ENCODE data around the gene ARID5B. TPM values are rescaled to one million over a fixed set of nuclear protein-coding genes. Genes with fewer than 3 reads are reported as not detected.

The ARID5B gene
- total RNA-seq, 1 donor from 2014 or later = 0.62 TPM

GRCh38 chr10:62047228-62047892 lies 145.9 kb downstream of the ARID5B start:
- H3K36me3 Mint-ChIP-seq (ENCODE audit: low read depth, unreplicated experiment) = no peaks in the 10 kb centered on the region
- no peaks in the 10 kb centered on the region for H3K27me3 Mint-ChIP-seq (ENCODE audit: unreplicated experiment)
- no peaks in the 10 kb centered on the region for H3K9me3 Mint-ChIP-seq (ENCODE audit: unreplicated experiment)
- DNase-seq (ENCODE audit: low spot score) = no peak
- no peak overlapping the region for H3K27ac Mint-ChIP-seq (ENCODE audit: unreplicated experiment)
- peaks cover 20% of the 10 kb centered on the region for H3K4me1 Mint-ChIP-seq (ENCODE audit: unreplicated experiment)
- TF ChIP-seq, protein P1, sequence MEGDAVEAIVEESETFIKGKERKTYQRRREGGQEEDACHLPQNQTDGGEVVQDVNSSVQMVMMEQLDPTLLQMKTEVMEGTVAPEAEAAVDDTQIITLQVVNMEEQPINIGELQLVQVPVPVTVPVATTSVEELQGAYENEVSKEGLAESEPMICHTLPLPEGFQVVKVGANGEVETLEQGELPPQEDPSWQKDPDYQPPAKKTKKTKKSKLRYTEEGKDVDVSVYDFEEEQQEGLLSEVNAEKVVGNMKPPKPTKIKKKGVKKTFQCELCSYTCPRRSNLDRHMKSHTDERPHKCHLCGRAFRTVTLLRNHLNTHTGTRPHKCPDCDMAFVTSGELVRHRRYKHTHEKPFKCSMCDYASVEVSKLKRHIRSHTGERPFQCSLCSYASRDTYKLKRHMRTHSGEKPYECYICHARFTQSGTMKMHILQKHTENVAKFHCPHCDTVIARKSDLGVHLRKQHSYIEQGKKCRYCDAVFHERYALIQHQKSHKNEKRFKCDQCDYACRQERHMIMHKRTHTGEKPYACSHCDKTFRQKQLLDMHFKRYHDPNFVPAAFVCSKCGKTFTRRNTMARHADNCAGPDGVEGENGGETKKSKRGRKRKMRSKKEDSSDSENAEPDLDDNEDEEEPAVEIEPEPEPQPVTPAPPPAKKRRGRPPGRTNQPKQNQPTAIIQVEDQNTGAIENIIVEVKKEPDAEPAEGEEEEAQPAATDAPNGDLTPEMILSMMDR (IDR thresholded peaks at IDR 0.05; ENCODE audit: unreplicated experiment) = no peak
- H3K4me3 Mint-ChIP-seq (ENCODE audit: unreplicated experiment) = no peak overlapping the region

- H3K27me3 Mint-ChIP-seq (ENCODE audit: unreplicated experiment) = no peaks in the 10 kb centered on the region
- peaks cover 20% of the 10 kb centered on the region for H3K4me1 Mint-ChIP-seq (ENCODE audit: unreplicated experiment)
- TF ChIP-seq, protein P1 (IDR thresholded peaks at IDR 0.05; ENCODE audit: unreplicated experiment) = no peak
- H3K9me3 Mint-ChIP-seq (ENCODE audit: unreplicated experiment) = no peaks in the 10 kb centered on the region
- no peak overlapping the region for H3K27ac Mint-ChIP-seq (ENCODE audit: unreplicated experiment)
- no peak for DNase-seq (ENCODE audit: low spot score)
- H3K4me3 Mint-ChIP-seq (ENCODE audit: unreplicated experiment) = no peak overlapping the region
- no peaks in the 10 kb centered on the region for H3K36me3 Mint-ChIP-seq (ENCODE audit: low read depth, unreplicated experiment)
Observed at GRCh38 chr10:62047960-62048383, 146.5 kb downstream of the ARID5B start.

DNA sequence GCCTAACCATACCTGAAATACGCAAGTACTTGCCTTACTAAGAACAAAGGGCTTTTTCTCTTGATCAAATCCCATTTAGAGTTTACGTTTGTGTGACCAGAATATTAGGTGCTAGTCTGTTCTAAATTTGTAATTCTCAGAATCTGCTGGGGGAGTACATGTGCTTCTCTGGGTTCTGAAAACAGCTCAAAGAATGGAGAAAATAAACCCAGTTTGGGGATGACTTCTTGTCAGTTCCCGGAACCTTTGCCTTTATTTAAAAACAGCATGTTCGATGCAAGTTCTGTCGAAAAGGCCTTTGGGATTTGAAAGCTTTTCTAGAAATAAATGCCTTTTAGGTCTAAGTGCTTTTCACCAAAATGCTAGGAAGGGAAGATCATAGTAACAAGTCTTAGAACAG lies 147.0 kb downstream of the ARID5B start:
- peaks cover 20% of the 10 kb centered on the region for H3K4me1 Mint-ChIP-seq (ENCODE audit: unreplicated experiment)
- no peak for DNase-seq (ENCODE audit: low spot score)
- no peak overlapping the region for H3K4me3 Mint-ChIP-seq (ENCODE audit: unreplicated experiment)
- H3K27ac Mint-ChIP-seq (ENCODE audit: unreplicated experiment) = no peak overlapping the region
- TF ChIP-seq, protein P1 (IDR thresholded peaks at IDR 0.05; ENCODE audit: unreplicated experiment) = no peak
- H3K9me3 Mint-ChIP-seq (ENCODE audit: unreplicated experiment) = no peaks in the 10 kb centered on the region
- no peaks in the 10 kb centered on the region for H3K36me3 Mint-ChIP-seq (ENCODE audit: low read depth, unreplicated experiment)
- H3K27me3 Mint-ChIP-seq (ENCODE audit: unreplicated experiment) = no peaks in the 10 kb centered on the region

DNA sequence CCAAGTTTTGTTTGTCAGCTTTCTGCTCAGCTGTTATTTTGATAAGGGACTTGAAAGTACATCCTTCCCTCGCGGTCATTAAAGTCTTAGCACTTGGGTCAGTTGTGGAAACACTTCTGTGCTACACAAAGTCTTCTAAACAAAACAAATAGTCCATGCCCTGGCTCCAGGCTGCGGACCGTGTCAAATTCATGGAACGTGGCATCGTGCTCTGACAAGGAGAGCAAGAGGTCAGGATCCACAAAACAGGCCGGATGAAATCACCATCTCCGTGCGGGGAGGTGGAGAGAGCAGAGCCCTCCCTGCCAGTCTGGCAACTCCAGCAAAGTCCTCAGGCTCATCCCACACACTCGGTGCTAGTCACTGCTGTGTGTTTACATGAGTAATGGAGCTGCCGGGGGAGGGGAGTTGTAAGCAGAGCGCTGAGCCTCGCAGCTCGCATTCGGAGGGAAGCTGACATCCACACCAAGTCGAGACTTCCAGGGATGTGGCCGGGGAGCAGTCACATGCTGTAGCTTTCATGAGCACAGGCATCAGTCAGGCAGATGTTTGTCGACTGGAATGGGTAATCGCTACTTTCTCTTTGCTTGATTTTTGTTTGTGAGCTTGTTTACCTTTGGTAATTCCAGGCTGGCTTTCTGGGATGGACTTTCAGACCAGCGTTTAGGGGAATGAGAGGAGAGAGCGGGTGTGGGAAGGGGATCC lies 147.6 kb downstream of the ARID5B start:
- peak overlapping the region; percentile 3 for H3K27ac Mint-ChIP-seq (ENCODE audit: unreplicated experiment)
- TF ChIP-seq, protein P1 (IDR thresholded peaks at IDR 0.05; ENCODE audit: unreplicated experiment) = no peak
- no peaks in the 10 kb centered on the region for H3K27me3 Mint-ChIP-seq (ENCODE audit: unreplicated experiment)
- no peaks in the 10 kb centered on the region for H3K36me3 Mint-ChIP-seq (ENCODE audit: low read depth, unreplicated experiment)
- peak; percentile 25 for DNase-seq (ENCODE audit: low spot score)
- H3K9me3 Mint-ChIP-seq (ENCODE audit: unreplicated experiment) = no peaks in the 10 kb centered on the region
- H3K4me3 Mint-ChIP-seq (ENCODE audit: unreplicated experiment) = no peak overlapping the region
- H3K4me1 Mint-ChIP-seq (ENCODE audit: unreplicated experiment) = peaks cover 20% of the 10 kb centered on the region

Data from endothelial cell (in vitro differentiated cells).